Measurements from ENCODE around the gene CASZ1. TPM values are rescaled to one million over a fixed set of nuclear protein-coding genes. Genes with fewer than 3 reads are reported as not detected.
A peak's percentile ranks its signal among the peaks of the same experiment; 100 is the strongest.

CASZ1 gene
- total RNA-seq, 1 experiment from 2014 or later = 2.3 TPM

- no peak overlapping the region for H3K27ac ChIP-seq
- H3K27me3 ChIP-seq = no peaks in the 10 kb centered on the region
- H3K9me3 ChIP-seq (replicated peaks) = no peaks in the 10 kb centered on the region
- peaks cover 4% of the 10 kb centered on the region for H3K4me1 ChIP-seq
- DNase-seq = no peak
- H3K4me3 ChIP-seq = no peak overlapping the region
- no peaks in the 10 kb centered on the region for H3K36me3 ChIP-seq
Observed at GRCh38 chr1:10642403-10643080, 153.9 kb downstream of the CASZ1 start.

GRCh38 chr1:10641976-10642375, 154.5 kb downstream of the CASZ1 start:
- Histone ChIP-seq H3K36me3 (no peaks in the 10 kb centered on the region), H3K9me3 (replicated peaks) (no peaks in the 10 kb centered on the region), H3K4me3 (no peak overlapping the region), H3K27ac (no peak overlapping the region), H3K27me3 (no peaks in the 10 kb centered on the region), H3K4me1 (peaks cover 10% of the 10 kb centered on the region)
- DNase-seq = no peak

GRCh38 chr1:10640843-10641553, 155.4 kb downstream of the CASZ1 start:
- no peaks in the 10 kb centered on the region for H3K36me3 ChIP-seq
- H3K27me3 ChIP-seq = no peaks in the 10 kb centered on the region
- H3K27ac ChIP-seq = no peak overlapping the region
- H3K4me1 ChIP-seq = peaks cover 13% of the 10 kb centered on the region
- H3K4me3 ChIP-seq = no peak overlapping the region
- H3K9me3 ChIP-seq (replicated peaks) = no peaks in the 10 kb centered on the region
- no peak for DNase-seq

GRCh38 chr1:10639775-10640578, 156.5 kb downstream of the CASZ1 start:
- Histone ChIP-seq H3K9me3 (replicated peaks) (no peaks in the 10 kb centered on the region), H3K27ac (no peak overlapping the region), H3K36me3 (no peaks in the 10 kb centered on the region), H3K27me3 (no peaks in the 10 kb centered on the region), H3K4me1 (peaks cover 21% of the 10 kb centered on the region), H3K4me3 (no peak overlapping the region)
- DNase-seq = peak; percentile 56 to 69

GRCh38 chr1:10639011-10639774, 157.3 kb downstream of the CASZ1 start:
- no peak for DNase-seq
- Histone ChIP-seq H3K27ac (no peak overlapping the region), H3K27me3 (no peaks in the 10 kb centered on the region), H3K9me3 (replicated peaks) (no peaks in the 10 kb centered on the region), H3K4me3 (no peak overlapping the region), H3K36me3 (no peaks in the 10 kb centered on the region), H3K4me1 (peaks cover 25% of the 10 kb centered on the region)

GRCh38 chr1:10638559-10639005, 157.9 kb downstream of the CASZ1 start:
- H3K27ac ChIP-seq = no peak overlapping the region
- peaks cover 25% of the 10 kb centered on the region for H3K4me1 ChIP-seq
- no peaks in the 10 kb centered on the region for H3K9me3 ChIP-seq (replicated peaks)
- H3K36me3 ChIP-seq = no peaks in the 10 kb centered on the region
- no peak overlapping the region for H3K4me3 ChIP-seq
- H3K27me3 ChIP-seq = no peaks in the 10 kb centered on the region
- DNase-seq = no peak

DNA sequence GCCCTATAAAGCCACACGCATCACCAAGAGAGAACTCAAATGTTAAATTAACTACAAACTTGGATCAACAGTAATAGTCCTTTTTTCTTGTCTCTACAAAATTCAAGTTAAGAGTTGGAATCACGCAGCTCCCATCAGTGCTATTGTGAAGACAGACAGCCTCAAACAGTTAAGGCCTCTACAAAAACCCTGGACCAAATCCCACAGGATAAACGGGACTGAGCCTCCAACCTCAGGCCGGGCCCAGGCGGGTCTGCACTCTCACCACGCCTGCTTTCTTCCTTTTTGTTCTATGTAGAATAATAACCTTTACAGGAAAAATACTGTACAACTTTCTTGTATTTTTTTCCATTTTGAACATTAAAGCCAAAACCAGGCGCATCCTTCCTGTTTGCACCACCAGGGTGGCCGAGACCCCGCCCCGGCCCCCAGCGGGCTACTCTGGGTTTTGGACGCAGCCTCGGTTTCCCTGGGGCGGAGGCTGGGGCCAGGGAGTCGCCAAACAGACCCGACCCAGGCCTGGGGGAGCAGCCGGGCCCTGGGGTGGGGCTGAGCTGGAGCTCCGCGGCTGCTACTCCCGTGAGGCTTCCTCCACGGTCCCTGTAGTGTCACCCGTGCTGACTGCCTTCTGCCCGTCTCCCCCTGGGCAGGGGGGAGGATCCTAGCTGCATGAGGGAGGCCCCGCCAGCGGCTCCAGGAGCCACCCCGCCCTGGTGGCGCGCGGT, 158.4 kb downstream of the CASZ1 start:
- Histone ChIP-seq H3K4me1 (peaks cover 25% of the 10 kb centered on the region), H3K4me3 (no peak overlapping the region), H3K27ac (no peak overlapping the region), H3K27me3 (no peaks in the 10 kb centered on the region), H3K36me3 (no peaks in the 10 kb centered on the region), H3K9me3 (replicated peaks) (no peaks in the 10 kb centered on the region)
- DNase-seq = peak in 1 of 2 experiments; percentile 26

- H3K27me3 ChIP-seq = no peaks in the 10 kb centered on the region
- H3K27ac ChIP-seq = no peak overlapping the region
- H3K4me3 ChIP-seq = no peak overlapping the region
- peak in 1 of 2 experiments; percentile 26 for DNase-seq
- H3K4me1 ChIP-seq = peaks cover 25% of the 10 kb centered on the region
- H3K36me3 ChIP-seq = no peaks in the 10 kb centered on the region
- H3K9me3 ChIP-seq (replicated peaks) = no peaks in the 10 kb centered on the region
Observed at GRCh38 chr1:10637400-10637799, 159.0 kb downstream of the CASZ1 start.

GRCh38 chr1:10635992-10636391, 160.5 kb downstream of the CASZ1 start:
- Histone ChIP-seq H3K27me3 (no peaks in the 10 kb centered on the region), H3K9me3 (replicated peaks) (no peaks in the 10 kb centered on the region), H3K36me3 (no peaks in the 10 kb centered on the region), H3K4me1 (peaks cover 25% of the 10 kb centered on the region), H3K27ac (no peak overlapping the region), H3K4me3 (no peak overlapping the region)
- no peak for DNase-seq

DNA sequence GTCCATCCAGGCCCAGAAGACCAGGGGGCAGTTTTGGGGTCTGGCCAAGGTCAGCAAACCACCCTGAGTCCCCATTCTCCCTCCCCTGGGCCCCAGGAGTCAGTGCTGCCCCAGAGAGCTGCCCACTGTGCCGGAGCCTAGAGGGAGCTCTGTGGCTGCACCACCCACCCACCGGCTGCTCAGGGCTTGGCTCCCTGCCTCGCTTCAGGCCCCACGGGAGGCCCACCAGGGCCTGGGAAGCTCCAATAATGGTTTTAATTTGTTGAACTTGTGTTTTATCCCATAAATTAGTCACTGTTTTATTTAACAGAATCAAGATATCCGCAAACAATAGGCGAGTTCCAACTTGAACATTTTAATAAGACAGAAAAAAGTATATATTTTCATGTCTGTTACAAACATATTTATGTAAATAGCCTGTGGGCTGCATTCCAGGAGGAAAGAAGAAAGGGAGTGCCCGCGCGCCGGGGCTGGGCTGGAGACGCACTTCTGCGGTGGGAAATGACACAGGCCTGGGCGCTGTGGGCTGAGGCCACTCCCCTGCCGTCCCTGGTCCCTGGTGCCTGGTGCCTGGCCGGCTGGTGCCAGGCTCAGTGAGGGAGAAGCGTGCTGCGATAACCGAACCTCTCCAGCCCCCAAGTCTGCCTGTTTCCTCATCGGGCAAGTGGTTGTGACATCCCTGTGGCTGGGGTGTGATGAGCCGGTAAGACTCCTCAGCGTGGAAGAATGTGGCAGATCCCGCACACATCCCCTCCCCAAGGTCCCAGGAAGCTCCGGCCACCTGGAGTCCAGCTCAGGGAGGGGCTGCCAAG, 161.2 kb downstream of the CASZ1 start:
- H3K4me1 ChIP-seq = peaks cover 24% of the 10 kb centered on the region
- no peak overlapping the region for H3K4me3 ChIP-seq
- DNase-seq = peak; percentile 60 to 67
- H3K9me3 ChIP-seq (replicated peaks) = no peaks in the 10 kb centered on the region
- H3K27me3 ChIP-seq = no peaks in the 10 kb centered on the region
- no peaks in the 10 kb centered on the region for H3K36me3 ChIP-seq
- no peak overlapping the region; the same call in 1 of the 2 replicates for H3K27ac ChIP-seq

DNA sequence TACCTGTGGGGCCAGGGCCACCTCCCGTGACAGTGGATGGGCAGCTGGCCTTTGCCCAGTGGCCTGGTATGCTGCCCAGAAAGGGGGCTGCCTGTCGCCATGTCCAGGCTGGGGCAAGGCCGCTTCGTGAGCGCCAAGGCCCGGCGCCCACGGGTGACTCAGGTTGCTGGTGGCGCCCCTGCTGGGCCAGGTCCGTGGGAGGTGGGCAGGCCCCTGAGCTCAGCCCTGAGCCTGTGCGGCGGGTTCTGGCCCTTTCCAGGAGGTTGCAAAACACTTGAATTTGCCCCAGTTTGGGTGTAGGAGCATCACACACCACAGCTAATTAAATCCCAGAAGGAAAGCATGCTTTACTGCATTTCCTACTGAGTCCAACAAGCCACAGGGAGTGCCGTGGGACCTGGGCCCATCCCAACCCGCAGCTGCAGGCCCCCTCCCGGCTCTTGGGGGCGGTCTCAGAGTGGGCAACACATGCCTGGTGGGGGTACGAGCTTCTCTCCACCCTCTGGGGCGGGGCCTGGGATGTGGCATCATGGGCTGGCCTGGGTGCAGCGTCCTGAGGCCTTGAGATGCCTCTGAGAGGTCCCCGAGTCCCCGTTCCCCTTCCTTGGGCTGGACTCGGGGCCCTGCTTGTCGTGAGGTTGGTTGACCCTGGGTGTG, 161.9 kb downstream of the CASZ1 start:
- Histone ChIP-seq H3K36me3 (no peaks in the 10 kb centered on the region), H3K9me3 (replicated peaks) (no peaks in the 10 kb centered on the region), H3K4me3 (no peak overlapping the region), H3K27ac (no peak overlapping the region; the same call in 1 of the 2 replicates), H3K27me3 (no peaks in the 10 kb centered on the region), H3K4me1 (peaks cover 22% of the 10 kb centered on the region)
- DNase-seq = peak; percentile 56 to 59

DNA sequence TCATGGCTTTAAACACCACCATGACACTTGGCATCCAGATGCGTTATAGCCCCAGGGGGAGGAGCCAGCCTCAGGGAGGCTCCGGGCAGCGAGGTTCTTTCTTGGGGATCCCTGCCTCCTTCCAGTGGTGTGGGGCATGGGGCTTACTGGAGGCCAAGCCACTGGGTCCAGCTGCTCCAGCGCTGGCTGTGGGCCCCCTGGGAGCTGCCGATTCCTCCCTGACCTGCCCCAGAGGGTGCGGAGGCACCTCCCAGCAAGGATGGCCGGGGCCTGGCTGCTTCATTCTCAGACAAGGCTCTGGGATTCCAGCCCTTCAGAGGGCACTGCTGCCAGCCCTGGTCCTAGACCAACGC, 162.4 kb downstream of the CASZ1 start:
- H3K27ac ChIP-seq = no peak overlapping the region
- peaks cover 22% of the 10 kb centered on the region for H3K4me1 ChIP-seq
- no peak for DNase-seq

DNA sequence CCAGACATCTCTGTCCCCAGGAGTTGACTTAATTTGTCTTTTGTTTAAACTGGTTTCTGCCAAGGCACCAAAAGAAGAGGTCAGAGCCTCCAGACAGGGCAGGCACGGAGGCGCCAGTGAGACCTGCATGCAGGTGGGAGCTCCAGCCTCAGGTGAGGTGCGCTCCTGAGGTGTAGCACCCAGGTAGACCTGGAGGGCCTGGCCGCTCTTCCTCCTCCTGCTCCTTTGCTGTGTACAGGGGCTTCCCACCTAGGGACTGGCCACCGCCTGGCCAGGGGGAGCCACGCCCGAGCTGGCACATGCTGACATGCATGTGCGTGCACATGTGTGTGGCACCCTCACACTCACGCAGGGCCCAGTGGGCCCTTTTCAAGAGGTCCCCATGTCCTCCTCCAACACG, 163.0 kb downstream of the CASZ1 start:
- peaks cover 22% of the 10 kb centered on the region for H3K4me1 ChIP-seq

More for the DNA sequence above, 162.4 kb downstream of the CASZ1 start:
- Histone ChIP-seq H3K9me3 (replicated peaks) (no peaks in the 10 kb centered on the region), H3K27me3 (no peaks in the 10 kb centered on the region), H3K4me3 (no peak overlapping the region), H3K36me3 (no peaks in the 10 kb centered on the region)

More for the DNA sequence above, 163.0 kb downstream of the CASZ1 start:
- H3K9me3 ChIP-seq (replicated peaks) = no peaks in the 10 kb centered on the region
- H3K27ac ChIP-seq = no peak overlapping the region
- no peaks in the 10 kb centered on the region for H3K27me3 ChIP-seq
- no peaks in the 10 kb centered on the region for H3K36me3 ChIP-seq
- no peak overlapping the region for H3K4me3 ChIP-seq
- no peak for DNase-seq

Data from SJCRH30 (cell line).